Liver (tissue), 9 donors: ENCODE measurements around the gene OR52N5. TPM values are rescaled to one million over a fixed set of nuclear protein-coding genes. Genes with fewer than 3 reads are reported as not detected.

ENCODE experiments used
- DNase-seq: peaks from one replicate; pipeline ENCODE4 v3.0.0-alpha.2; 2017; ENCODE audit warnings: low spot score
- H3K27ac ChIP-seq, 2 donors: one replicate each; pipeline ENCODE4 v1.7.0; 2013; ENCODE audit warnings: inconsistent platforms in 2 of 2, low read length in 2 of 2, control low read depth in 1 of 2, low read depth in 1 of 2, mild to moderate bottlenecking in 1 of 2
- H3K27me3 ChIP-seq, 4 donors: one replicate each; pipeline versions ENCODE4 v1.6.1 to v1.7.0; 2013; ENCODE audit warnings: low read length in 3 of 4, inconsistent platforms in 1 of 4, mild to moderate bottlenecking in 1 of 4, moderate library complexity in 1 of 4; ENCODE audit not compliant: control insufficient read depth in 4 of 4, insufficient read depth in 4 of 4
- H3K36me3 ChIP-seq, 4 donors: one replicate each; pipeline versions ENCODE4 v1.6.1 to v1.7.0; 2013; ENCODE audit warnings: low read length in 3 of 4, mild to moderate bottlenecking in 3 of 4, low read depth in 1 of 4, moderate library complexity in 1 of 4; ENCODE audit not compliant: control insufficient read depth in 4 of 4, insufficient read depth in 3 of 4
- H3K4me1 ChIP-seq, 4 donors: one replicate each; pipeline versions ENCODE4 v1.6.1 to v1.7.0; 2013; ENCODE audit warnings: low read length in 3 of 4, mild to moderate bottlenecking in 3 of 4, moderate library complexity in 1 of 4; ENCODE audit not compliant: control insufficient read depth in 4 of 4, insufficient read depth in 4 of 4
- H3K4me3 ChIP-seq, 3 donors: one replicate each; pipeline versions ENCODE4 v1.6.1 to v1.7.0; 2013; ENCODE audit warnings: low read length in 3 of 3, control low read depth in 1 of 3, low read depth in 1 of 3, mild to moderate bottlenecking in 1 of 3
- H3K9ac ChIP-seq, 2 donors: one replicate each; pipeline ENCODE4 v1.7.0; 2013; ENCODE audit warnings: low read length in 2 of 2, mild to moderate bottlenecking in 2 of 2, moderate library complexity in 2 of 2, control low read depth in 1 of 2, low read depth in 1 of 2
- H3K9me3 ChIP-seq, 4 donors: one replicate each; pipeline versions ENCODE4 v1.6.1 to v1.7.0; 2013; ENCODE audit warnings: low read length in 3 of 4; ENCODE audit not compliant: control insufficient read depth in 4 of 4
- CTCF ChIP-seq: fragments of 150-350 bp; IDR thresholded peaks from 2 replicates; pipeline ENCODE4 v1.5.1; 2017; ENCODE audit warnings: improper control_type of control experiment, low read depth, low read length; ENCODE audit not compliant: missing input control
- EGR1 ChIP-seq, 2 donors: IDR thresholded peaks; 2 replicates each; pipeline ENCODE4 v1.6.1; 2016 to 2018; ENCODE audit warnings: antibody characterized with exemption in 2 of 2, low read depth in 2 of 2
- FOXA1 ChIP-seq: IDR thresholded peaks from 2 replicates; pipeline ENCODE4 v1.6.1; 2016; ENCODE audit warnings: antibody characterized with exemption
- FOXA2 ChIP-seq: IDR thresholded peaks from 2 replicates; pipeline ENCODE4 v1.6.1; 2016; ENCODE audit warnings: antibody characterized with exemption
- GABPA ChIP-seq, 2 donors: IDR thresholded peaks in 1 of 2; conservative IDR thresholded peaks in 1 of 2; 2 replicates each; pipeline ENCODE4 v1.6.1; 2016; ENCODE audit warnings: antibody characterized with exemption in 2 of 2, mild to moderate bottlenecking in 1 of 2, moderate library complexity in 1 of 2
- HNF4G ChIP-seq: IDR thresholded peaks from 2 replicates; pipeline ENCODE4 v1.6.1; 2016; ENCODE audit warnings: antibody characterized with exemption
- RAD21 ChIP-seq, 2 donors: IDR thresholded peaks; 2 replicates each; pipeline ENCODE4 v1.6.1; 2016; ENCODE audit warnings: antibody characterized with exemption in 2 of 2, mild to moderate bottlenecking in 2 of 2
- REST ChIP-seq: IDR thresholded peaks from 2 replicates; pipeline ENCODE4 v1.6.1; 2016; ENCODE audit warnings: antibody characterized with exemption, mild to moderate bottlenecking
- RXRA ChIP-seq, 2 donors: IDR thresholded peaks; 2 replicates each; pipeline ENCODE4 v1.6.1; 2017 to 2018; ENCODE audit warnings: antibody characterized with exemption in 2 of 2, mild to moderate bottlenecking in 1 of 2
- YY1 ChIP-seq: IDR thresholded peaks from 2 replicates; pipeline ENCODE4 v1.6.1; 2016; ENCODE audit warnings: antibody characterized with exemption, mild to moderate bottlenecking
- WGBS: extraction: QIAGEN DNeasy Blood & Tissue Kit; methylation state at CpG from one replicate; pipeline ENCODE4 v1.1.7; 2013; 5-methylcytosine and 5-hydroxymethylcytosine counted together
- polyA plus RNA-seq, 2 donors: library from polyadenylated mRNA; stranded (reverse) in 1 of 2; unstranded in 1 of 2; fragments of 200-250 nt in 1 of 2; fragments of >200 nt in 1 of 2; fragmentation: Nextera tagmentation in 1 of 2; extraction: Ambion mirVana in 1 of 2; gene quantifications; one replicate each; pipeline versions ENCODE4 v1.2.1 to v1.2.3, GENCODE V29; 2013 to 2015
- total RNA-seq, 2 donors: library from RNA; depleted of rRNA; stranded (reverse); fragments of >200 nt; gene quantifications; one replicate each; pipeline ENCODE4 v1.2.3, GENCODE V29; 2014
- donor health status: healthy.
- donor health status: healthy.
- donor health status: healthy.
- donor health status: healthy.
- donor health status: healthy.

OR52N5 gene
- total and polyA plus RNA-seq, 4 donors, result 0.08 TPM; not detected in 3

GRCh38 chr11:5809122-5809519 is 26.0 kb upstream of the OR52N5 start:
- Histone ChIP-seq H3K4me1 (peaks cover 2 to 13% (median 7%) of the 10 kb centered on the region in 4 donors), H3K27me3 (peaks cover 0 to 3% (median 0%) of the 10 kb centered on the region in 4 donors), H3K9ac (peak overlapping the region in 1 of 2 donors; percentile 45), H3K27ac (no peak overlapping the region), H3K36me3 (no peaks in the 10 kb centered on the region), H3K9me3 (no peaks in the 10 kb centered on the region), H3K4me3 (peak overlapping the region; percentile 32 to 65 (median 35))
- WGBS, result 45% methylated on average over 5 of the region's 5 CpGs
- TF ChIP-seq REST (no peak), RXRA (IDR thresholded peaks at IDR 0.05) (no peak), YY1 (no peak), CTCF (no peak), FOXA1 (no peak), RAD21 (IDR thresholded peaks at IDR 0.05) (no peak), HNF4G (no peak), EGR1 (IDR thresholded peaks at IDR 0.05; ENCODE audit: low read depth in 2 of 2) (no peak), GABPA (IDR thresholded peaks at IDR 0.05 in 1 of 2, conservative IDR thresholded peaks at IDR 0.05 in 1 of 2) (no peak)
- DNase-seq, result no peak

- TF ChIP-seq FOXA2, result no peak
- peak; percentile 87 for TF ChIP-seq CTCF
- peak; percentile 17 for TF ChIP-seq YY1
- no peak for TF ChIP-seq RXRA (IDR thresholded peaks at IDR 0.05)
- peak; percentile 94 to 97 for TF ChIP-seq RAD21 (IDR thresholded peaks at IDR 0.05)
- no peak for TF ChIP-seq REST
- H3K9ac ChIP-seq, result peak within 1 kb of the TSS in 1 of 2 donors; percentile 45
- peaks cover 0 to 3% (median 0%) of the 10 kb centered on the region in 4 donors for H3K27me3 ChIP-seq
- peaks cover 2 to 13% (median 7%) of the 10 kb centered on the region in 4 donors for H3K4me1 ChIP-seq
- no peaks in the 10 kb centered on the region for H3K36me3 ChIP-seq
- no peak within 1 kb of the TSS for H3K27ac ChIP-seq
- WGBS, result 15% methylated on average over 24 of the region's 24 CpGs
- peak; percentile 76 for DNase-seq
- peaks cover 0 to 1% (median 0%) of the 10 kb centered on the region in 4 donors for H3K9me3 ChIP-seq
- H3K4me3 ChIP-seq, result peak within 1 kb of the TSS; percentile 32 to 65 (median 35)
Observed at GRCh38 chr11:5808500-5809121, 25.5 kb upstream of the OR52N5 start, which contains the start of gene OR52N2. Gene OR52N2 (plus strand): TSS chr11:5808924. CDS start chr11:5820336, 11,412 bp downstream.
